BLaER1 (cell line): ENCODE measurements around the gene EXOC2.
A peak's percentile ranks its signal among the peaks of the same experiment; 100 is the strongest.

Experiments used
- H3K27ac ChIP-seq: shearing (Covaris generic); formaldehyde crosslinking; 2 replicates; pipeline ENCODE4 v1.8.1; 2022
- H3K27me3 ChIP-seq: shearing (Covaris generic); formaldehyde crosslinking; 2 replicates; pipeline ENCODE4 v1.8.1; 2022
- H3K36me3 ChIP-seq: shearing (Covaris generic); formaldehyde crosslinking; 2 replicates; pipeline ENCODE4 v1.8.1; 2022
- H3K4me1 ChIP-seq: shearing (Covaris generic); formaldehyde crosslinking; 2 replicates; pipeline ENCODE4 v1.8.1; 2022
- H3K4me2 ChIP-seq: shearing (Covaris generic); formaldehyde crosslinking; 2 replicates; pipeline ENCODE4 v1.8.1; 2022
- H3K4me3 ChIP-seq: shearing (Covaris generic); formaldehyde crosslinking; 2 replicates; pipeline ENCODE4 v1.8.1; 2022
- H3K9ac ChIP-seq: shearing (Covaris generic); formaldehyde crosslinking; 2 replicates; pipeline ENCODE4 v1.8.1; 2022
- H3K9me3 ChIP-seq: shearing (Covaris generic); formaldehyde crosslinking; 2 replicates; pipeline ENCODE4 v1.8.1; 2022
- H4K20me1 ChIP-seq: shearing (Covaris generic); formaldehyde crosslinking; 2 replicates; pipeline ENCODE4 v1.8.1; 2022
- Cebpa-rat ChIP-seq: shearing (Covaris generic); IDR thresholded peaks from 2 replicates; pipeline ENCODE4 v1.8.1; 2022

EXOC2 gene

DNA sequence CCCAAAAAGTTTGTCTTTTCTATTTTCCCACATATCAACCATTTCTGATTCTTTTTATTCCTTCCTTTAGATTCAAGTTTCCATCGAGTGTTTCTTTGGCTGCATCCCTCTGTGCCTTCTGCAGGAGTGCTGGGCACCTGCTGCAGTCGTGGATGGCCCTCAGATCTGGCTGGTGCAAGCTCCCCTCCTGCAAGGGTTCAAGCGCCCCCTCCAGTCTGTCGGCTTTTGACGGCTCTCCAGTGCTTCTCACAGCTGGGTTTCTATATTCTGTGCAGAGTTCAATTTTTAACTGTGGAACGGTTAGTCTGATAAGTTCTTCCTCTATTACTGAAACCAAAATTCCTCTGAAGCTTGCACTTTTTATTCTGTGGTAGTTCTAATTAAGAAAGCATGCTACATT is 168.1 kb downstream of the EXOC2 start:
- H3K27ac ChIP-seq = no peak overlapping the region
- H3K4me3 ChIP-seq = no peak overlapping the region
- no peaks in the 10 kb centered on the region for H3K27me3 ChIP-seq
- peaks cover 27% of the 10 kb centered on the region for H3K36me3 ChIP-seq
- H3K9me3 ChIP-seq = peaks cover 24% of the 10 kb centered on the region
- no peaks in the 10 kb centered on the region for H4K20me1 ChIP-seq
- peak overlapping the region; percentile 10; the same call in 1 of the 2 replicates for H3K4me2 ChIP-seq
- no peak for TF ChIP-seq Cebpa-rat
- H3K9ac ChIP-seq = no peak overlapping the region
- H3K4me1 ChIP-seq = peaks cover 8% of the 10 kb centered on the region

DNA sequence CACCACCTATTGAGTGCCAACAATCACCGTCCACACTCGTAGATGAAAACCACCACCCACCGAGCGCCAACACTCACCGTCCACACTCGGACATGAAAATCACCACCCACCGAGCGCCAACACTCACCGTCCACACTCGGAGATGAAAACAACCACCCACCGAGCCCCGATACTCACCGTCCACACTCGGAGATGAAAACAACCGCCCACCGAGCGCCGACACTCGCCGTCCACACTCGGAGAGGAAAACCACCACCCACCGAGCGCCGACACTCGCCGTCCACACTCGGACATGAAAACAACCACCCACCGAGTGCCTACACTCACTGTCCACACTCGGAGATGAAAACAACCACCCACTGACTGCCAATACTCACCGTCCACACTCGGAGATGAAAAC is 172.1 kb downstream of the EXOC2 start:
- no peak overlapping the region for H3K4me2 ChIP-seq
- no peak overlapping the region for H3K27ac ChIP-seq
- H3K9ac ChIP-seq = no peak overlapping the region
- no peaks in the 10 kb centered on the region for H3K27me3 ChIP-seq
- peaks cover 8% of the 10 kb centered on the region for H3K4me1 ChIP-seq
- H4K20me1 ChIP-seq = no peaks in the 10 kb centered on the region
- H3K9me3 ChIP-seq = peaks cover 55% of the 10 kb centered on the region
- H3K36me3 ChIP-seq = peaks cover 32% of the 10 kb centered on the region
- no peak overlapping the region for H3K4me3 ChIP-seq
- TF ChIP-seq Cebpa-rat = no peak

DNA sequence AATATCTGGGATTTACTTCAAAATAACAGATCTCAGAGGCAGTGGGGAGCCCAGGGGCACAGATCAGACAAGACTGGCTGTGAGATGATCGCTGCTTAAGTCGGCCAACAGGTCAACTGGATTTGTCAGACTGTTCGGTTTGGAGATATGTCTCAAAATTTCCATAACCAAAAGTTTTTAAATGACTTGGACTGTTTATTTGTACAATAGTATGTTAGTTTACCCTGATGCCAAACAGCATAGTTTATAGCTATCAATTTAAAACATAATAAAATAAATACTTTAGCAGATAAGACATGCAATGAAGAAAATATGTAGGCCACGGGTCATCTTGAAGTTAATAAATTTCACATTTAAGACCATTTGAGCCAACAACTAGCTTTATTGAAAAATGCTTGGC is 174.7 kb downstream of the EXOC2 start:
- no peak for TF ChIP-seq Cebpa-rat
- Histone ChIP-seq H3K36me3 (peaks cover 36% of the 10 kb centered on the region), H3K27ac (no peak overlapping the region), H3K9ac (no peak overlapping the region), H3K4me1 (peaks cover 22% of the 10 kb centered on the region), H3K4me2 (no peak overlapping the region), H3K27me3 (no peaks in the 10 kb centered on the region), H3K4me3 (no peak overlapping the region), H3K9me3 (peaks cover 64% of the 10 kb centered on the region), H4K20me1 (no peaks in the 10 kb centered on the region)

DNA sequence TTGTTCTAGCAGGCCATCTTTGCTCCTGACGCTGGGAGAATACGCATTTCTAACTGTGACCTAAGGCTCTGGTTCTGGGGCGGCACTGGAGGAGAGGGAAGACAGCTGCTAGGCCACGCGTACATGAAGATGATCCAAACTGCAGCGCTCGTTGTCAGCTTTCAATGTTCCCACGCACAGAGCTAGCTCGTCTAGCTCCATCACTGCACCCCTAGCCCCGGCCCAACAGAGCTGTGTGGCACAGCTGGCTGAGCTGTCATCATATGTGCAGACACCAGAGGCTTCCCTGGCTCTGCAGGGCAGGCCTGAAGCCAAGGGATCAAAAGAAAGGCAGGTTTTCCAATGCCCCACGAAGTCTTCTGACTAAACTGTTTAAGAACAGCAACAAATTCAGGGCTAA is 176.7 kb downstream of the EXOC2 start:
- Histone ChIP-seq H3K27me3 (no peaks in the 10 kb centered on the region), H3K9ac (no peak overlapping the region), H4K20me1 (no peaks in the 10 kb centered on the region), H3K27ac (peak overlapping the region; percentile 14; the same call in 1 of the 2 replicates), H3K9me3 (peaks cover 48% of the 10 kb centered on the region), H3K4me3 (no peak overlapping the region), H3K4me2 (no peak overlapping the region), H3K36me3 (peaks cover 18% of the 10 kb centered on the region), H3K4me1 (peaks cover 42% of the 10 kb centered on the region)
- no peak for TF ChIP-seq Cebpa-rat

DNA sequence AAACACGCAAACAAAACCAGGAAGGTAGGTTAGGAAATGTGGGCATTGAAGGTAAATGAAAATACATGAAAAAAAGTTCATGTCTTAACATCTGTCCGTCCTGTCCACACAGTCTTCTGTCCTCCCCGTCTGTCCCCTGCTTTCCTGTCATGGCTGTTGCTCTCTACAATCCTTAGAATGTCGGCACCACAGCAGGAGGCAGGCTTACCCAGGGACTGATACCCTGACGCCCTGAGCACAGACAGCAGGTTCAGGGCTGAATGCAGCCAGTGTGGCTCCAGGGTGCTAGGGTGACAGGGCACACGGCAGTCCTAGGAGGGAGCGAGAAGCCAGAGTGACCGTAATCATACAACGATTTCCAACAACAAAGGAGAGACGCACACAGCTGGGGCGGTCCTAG is 177.7 kb downstream of the EXOC2 start:
- H3K9me3 ChIP-seq = peaks cover 40% of the 10 kb centered on the region
- peak overlapping the region; percentile 95; the same call in 1 of the 2 replicates for H3K27ac ChIP-seq

DNA sequence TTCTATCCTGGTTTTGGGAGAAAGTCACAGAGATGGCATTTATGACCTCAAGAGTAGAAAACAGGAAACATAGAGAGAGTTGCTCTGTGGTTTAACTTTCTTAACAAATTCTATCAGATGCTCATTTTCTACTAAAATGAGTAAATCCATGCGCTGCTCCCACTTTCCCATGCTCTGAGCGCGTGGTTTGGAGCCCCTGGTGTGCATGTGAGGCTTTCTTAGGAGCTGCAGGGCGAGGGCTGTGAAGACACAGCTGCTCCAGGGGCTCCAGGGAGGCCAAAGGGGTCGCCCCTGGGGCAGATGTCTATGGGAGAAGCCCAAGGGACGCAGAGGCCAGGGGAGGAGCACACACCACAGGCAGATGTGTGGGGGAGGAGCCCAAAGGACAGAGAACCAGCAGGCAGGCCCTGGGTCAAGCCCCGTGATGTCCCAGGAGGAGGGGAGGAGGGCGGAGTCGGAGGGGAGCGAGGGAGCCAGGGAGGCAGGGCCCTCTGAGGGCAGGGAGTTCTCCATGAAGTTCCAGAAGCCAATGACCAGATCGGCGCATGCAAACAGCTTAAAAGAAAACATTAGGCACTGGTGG is 178.5 kb downstream of the EXOC2 start:
- no peak for TF ChIP-seq Cebpa-rat
- H3K27me3 ChIP-seq = no peaks in the 10 kb centered on the region
- peak overlapping the region; percentile 91 for H3K4me2 ChIP-seq
- H4K20me1 ChIP-seq = no peaks in the 10 kb centered on the region
- peak overlapping the region; percentile 95 for H3K27ac ChIP-seq
- H3K36me3 ChIP-seq = peaks cover 15% of the 10 kb centered on the region
- peak overlapping the region; percentile 30; the same call in 1 of the 2 replicates for H3K9ac ChIP-seq
- no peak overlapping the region for H3K4me3 ChIP-seq
- peaks cover 40% of the 10 kb centered on the region for H3K9me3 ChIP-seq
- peaks cover 59% of the 10 kb centered on the region for H3K4me1 ChIP-seq

More for the DNA sequence above, 177.7 kb downstream of the EXOC2 start:
- Histone ChIP-seq H3K9ac (no peak overlapping the region), H3K4me2 (peak overlapping the region; percentile 91), H3K4me1 (peaks cover 51% of the 10 kb centered on the region), H3K36me3 (peaks cover 15% of the 10 kb centered on the region), H4K20me1 (no peaks in the 10 kb centered on the region), H3K27me3 (no peaks in the 10 kb centered on the region), H3K4me3 (no peak overlapping the region)
- TF ChIP-seq Cebpa-rat = no peak

DNA sequence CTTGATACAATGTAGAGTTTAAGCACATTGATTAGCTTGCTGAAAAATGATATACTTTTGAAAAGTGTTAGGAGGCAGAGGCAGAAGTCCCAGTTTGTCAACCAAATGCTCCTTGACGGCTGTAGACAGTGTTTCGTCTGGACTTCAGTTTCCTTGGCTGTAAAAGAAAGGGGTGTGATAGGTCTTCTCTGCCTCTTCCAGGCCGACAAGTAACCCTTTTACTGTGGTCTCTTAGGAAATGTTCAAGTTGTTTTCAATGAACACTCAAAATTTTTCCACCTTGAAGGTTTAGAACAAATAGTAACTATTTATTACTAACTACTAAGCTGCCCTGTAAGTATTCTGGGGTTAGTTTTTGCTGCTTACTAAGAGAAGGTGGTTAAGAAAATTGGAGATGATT is 179.0 kb downstream of the EXOC2 start:
- peaks cover 15% of the 10 kb centered on the region for H3K36me3 ChIP-seq
- TF ChIP-seq Cebpa-rat = no peak
- no peaks in the 10 kb centered on the region for H4K20me1 ChIP-seq
- peaks cover 64% of the 10 kb centered on the region for H3K4me1 ChIP-seq
- H3K9ac ChIP-seq = peak overlapping the region; percentile 30; the same call in 1 of the 2 replicates
- peak overlapping the region; percentile 95 for H3K27ac ChIP-seq
- H3K9me3 ChIP-seq = peaks cover 39% of the 10 kb centered on the region
- H3K4me3 ChIP-seq = no peak overlapping the region
- no peaks in the 10 kb centered on the region for H3K27me3 ChIP-seq
- peak overlapping the region; percentile 91 for H3K4me2 ChIP-seq

DNA sequence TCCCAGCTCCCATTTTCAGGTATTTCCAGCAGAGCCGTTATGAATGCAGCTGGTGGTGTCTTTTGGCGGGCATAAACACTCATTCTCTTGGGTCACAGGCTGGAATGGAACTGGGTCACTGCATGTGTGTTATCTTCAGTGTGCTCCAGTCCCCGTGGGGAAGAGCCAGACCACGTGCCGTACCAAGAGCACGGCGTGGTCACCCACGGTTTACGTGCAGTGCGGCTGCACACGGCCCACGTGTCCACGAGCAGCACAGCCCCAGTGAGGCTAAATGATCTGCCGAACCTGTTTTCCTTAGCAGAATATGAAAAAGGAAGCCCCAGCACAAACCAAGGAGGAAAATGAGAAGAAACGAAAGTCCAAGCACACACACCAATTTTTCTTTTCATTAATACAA is 179.9 kb downstream of the EXOC2 start:
- Histone ChIP-seq H4K20me1 (no peaks in the 10 kb centered on the region), H3K36me3 (peaks cover 15% of the 10 kb centered on the region), H3K27me3 (no peaks in the 10 kb centered on the region), H3K9me3 (peaks cover 30% of the 10 kb centered on the region), H3K9ac (0 out of 2 replicates have a peak overlapping the region, but pooled peaks have one; percentile 6), H3K4me1 (peaks cover 73% of the 10 kb centered on the region), H3K4me2 (peak overlapping the region; percentile 91), H3K27ac (peak overlapping the region; percentile 95), H3K4me3 (no peak overlapping the region)
- TF ChIP-seq Cebpa-rat = no peak

DNA sequence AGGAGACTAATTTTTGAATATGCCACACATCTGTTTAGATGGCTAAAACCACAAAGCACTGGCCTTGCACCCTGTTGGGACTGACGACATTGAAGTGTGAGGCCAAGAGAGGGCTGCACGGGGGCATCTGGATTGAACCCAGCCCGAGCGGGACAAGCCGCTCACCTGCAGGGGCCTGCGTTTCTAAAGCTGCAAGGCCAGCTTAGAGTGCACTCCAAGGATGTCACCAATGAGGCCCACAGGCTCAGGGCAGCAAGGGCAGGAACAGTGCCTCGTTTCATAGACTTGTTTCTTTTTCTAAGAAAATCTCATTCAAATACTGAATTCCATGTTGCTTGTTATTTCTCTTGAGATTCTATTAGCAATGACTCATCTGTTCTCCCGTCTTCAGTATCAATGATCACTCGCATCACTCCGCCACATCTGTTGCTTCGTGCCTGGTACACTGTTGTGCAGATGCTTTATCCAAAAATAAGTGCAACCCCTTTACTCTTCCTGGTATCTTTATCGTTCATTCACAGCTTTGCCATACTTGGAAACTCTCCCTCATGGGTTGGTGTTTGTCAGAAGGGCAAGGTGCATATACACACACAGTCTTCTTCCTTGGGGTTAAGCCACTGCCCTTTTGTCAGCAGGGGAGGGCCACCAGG is 181.3 kb downstream of the EXOC2 start:
- Histone ChIP-seq H3K36me3 (peaks cover 12% of the 10 kb centered on the region), H3K27ac (peak overlapping the region; percentile 95), H3K9ac (peak overlapping the region; percentile 3; the same call in 1 of the 2 replicates), H3K27me3 (no peaks in the 10 kb centered on the region), H3K9me3 (peaks cover 16% of the 10 kb centered on the region), H3K4me2 (peak overlapping the region; percentile 91), H3K4me1 (peaks cover 88% of the 10 kb centered on the region), H4K20me1 (no peaks in the 10 kb centered on the region), H3K4me3 (0 out of 2 replicates have a peak overlapping the region, but pooled peaks have one; percentile 54)
- no peak for TF ChIP-seq Cebpa-rat

DNA sequence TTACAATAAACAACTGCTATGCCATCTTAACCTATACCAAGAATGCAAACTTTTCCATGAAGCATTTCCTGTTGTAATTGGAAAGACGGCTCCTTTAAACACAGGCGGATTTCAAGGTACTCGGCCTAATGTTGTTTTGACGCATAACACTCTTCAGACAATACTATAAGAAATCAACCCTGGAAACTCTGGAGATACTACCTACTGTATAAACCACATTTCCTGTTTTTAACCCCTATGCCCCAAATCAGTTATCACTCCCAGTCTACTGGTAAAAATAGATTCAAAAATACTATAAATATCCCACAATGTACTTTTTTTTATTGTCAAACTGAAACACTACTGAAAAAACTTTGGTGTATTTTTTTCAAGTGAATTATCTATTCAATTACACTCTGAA is 183.3 kb downstream of the EXOC2 start:
- Histone ChIP-seq H3K36me3 (peaks cover 2% of the 10 kb centered on the region; the same call in 1 of the 2 replicates), H3K4me2 (peak overlapping the region; percentile 91), H3K9ac (peak overlapping the region; percentile 77), H4K20me1 (no peaks in the 10 kb centered on the region), H3K4me3 (peak overlapping the region; percentile 54), H3K27ac (peak overlapping the region; percentile 95), H3K4me1 (peaks cover 100% of the 10 kb centered on the region), H3K27me3 (no peaks in the 10 kb centered on the region), H3K9me3 (no peaks in the 10 kb centered on the region)
- no peak for TF ChIP-seq Cebpa-rat
